Ovary (tissue), 9 donors: ENCODE results near the gene ANKRD22. TPM values are rescaled to one million over a fixed set of nuclear protein-coding genes. Genes with fewer than 3 reads are reported as not detected.

Experiments
- DNase-seq, 5 donors: peaks; one replicate each; pipeline ENCODE4 v3.0.0-alpha.2; 2019 to 2020
- H3K27ac ChIP-seq, 2 donors: fragments of 200-600 bp; one replicate each; pipeline versions ENCODE4 v1.5.1 to v1.8.0; 2019 to 2022
- H3K27me3 ChIP-seq: fragments of 200-600 bp; one replicate; pipeline ENCODE4 v1.8.0; 2022
- H3K36me3 ChIP-seq: fragments of 200-600 bp; sonication (generic); one replicate; pipeline ENCODE4 v1.5.1; 2019
- H3K4me1 ChIP-seq: one replicate; pipeline ENCODE4 v1.8.1; 2013; ENCODE audit warnings: mild to moderate bottlenecking, moderate library complexity; ENCODE audit not compliant: insufficient read depth
- H3K4me3 ChIP-seq: fragments of 200-600 bp; sonication (generic); one replicate; pipeline ENCODE4 v1.5.1; 2017
- H3K9me3 ChIP-seq, 2 donors: fragments of 200-600 bp in 1 of 2; sonication (generic) in 1 of 2; one replicate each; pipeline versions ENCODE4 v1.5.1 to v1.8.1; 2013 to 2019; ENCODE audit warnings: mild to moderate bottlenecking in 1 of 2, moderate library complexity in 1 of 2
- CTCF ChIP-seq, 3 donors: fragments of 450-650 bp in 2 of 3; fragments of 200-600 bp in 1 of 3; IDR thresholded peaks; one replicate each; pipeline versions ENCODE4 v1.5.1 to v1.8.0; 2016 to 2022; ENCODE audit warnings: antibody characterized with exemption in 3 of 3, mild to moderate bottlenecking in 1 of 3
- EP300 ChIP-seq: sonication (generic); formaldehyde crosslinking; IDR thresholded peaks from one replicate; pipeline ENCODE4 v1.6.1; 2017; ENCODE audit warnings: antibody characterized with exemption
- POLR2A ChIP-seq: fragments of 450-650 bp; IDR thresholded peaks from one replicate; pipeline ENCODE4 v1.6.1; 2017; ENCODE audit warnings: antibody characterized with exemption, mild to moderate bottlenecking, moderate library complexity
- WGBS, 3 donors: extraction: QIAGEN DNeasy Blood & Tissue Kit in 1 of 3; methylation state at CpG; one replicate each; pipeline versions ENCODE4 v1.1.5 to v1.1.7; 2013 to 2017; 5-methylcytosine and 5-hydroxymethylcytosine counted together
- intact Hi-C, 4 donors: fragments of 100-400 bp; cut with DNase I; formaldehyde crosslinking; loops; one replicate each; pipeline versions ENCODE4 v1.11.0 to v1.15.1; 2022 to 2023
- polyA plus RNA-seq, 2 donors: library from polyadenylated mRNA; stranded (reverse); fragments of 200-250 nt in 1 of 2; fragments of 350-450 nt in 1 of 2; fragmentation: Illumina TruSeq in 1 of 2; extraction: RNeasy Lipid Tissue Mini Kit (QIAGEN cat#74804) in 1 of 2; gene quantifications; one replicate each; pipeline ENCODE4 v1.2.3, GENCODE V29; 2013 to 2014
- total RNA-seq, 7 donors: library from RNA; depleted of rRNA in 2 of 7; stranded (reverse); fragments of >200 nt in 2 of 7; fragmentation: NEBNext Ultra II Directional in 3 of 7; extraction: Animal tissue kit (Norgen Biotek cat#: 25700) in 3 of 7; gene quantifications; one replicate each; pipeline versions ENCODE4 v1.1.0 to v1.2.4, GENCODE V29; 2016 to 2023
- donor health status: DM: no; HTN: no; CAD: no; lungs with moderate emphysema.
- donor health status: DM: no; HTN: no; CAD: no.
- donor health status: Bipolar disorder and iron deficiency.
- donor health status: DM: yes; HTN: yes; CAD: no.
- donor health status: DM: no; HTN: no; CAD: no.
- donor health status: DM: yes; HTN: yes; CAD: no.

ANKRD22 gene
- total and polyA plus RNA-seq, 9 donors = 0.42 to 0.63 TPM; not detected in 7

GRCh38 chr10:88800152-88801125 lies 51.2 kb downstream of the ANKRD22 start:
- Histone ChIP-seq H3K36me3 (no peaks in the 10 kb centered on the region), H3K9me3 (no peaks in the 10 kb centered on the region), H3K27me3 (no peaks in the 10 kb centered on the region), H3K4me1 (no peaks in the 10 kb centered on the region), H3K4me3 (no peak overlapping the region), H3K27ac (no peak overlapping the region)
- no peak for DNase-seq
- no peak for TF ChIP-seq POLR2A
- 90 to 94% (median 94%) methylated on average over 2 of the region's 2 CpGs for WGBS, 3 donors
- intact Hi-C loops = no loop called here

GRCh38 chr10:88794731-88795130 lies 56.9 kb downstream of the ANKRD22 start:
- Histone ChIP-seq H3K4me1 (no peaks in the 10 kb centered on the region), H3K4me3 (no peak overlapping the region), H3K27ac (no peak overlapping the region), H3K36me3 (no peaks in the 10 kb centered on the region), H3K9me3 (no peaks in the 10 kb centered on the region), H3K27me3 (no peaks in the 10 kb centered on the region)
- 73 to 84% (median 83%) methylated on average over 1 of the region's 1 CpG for WGBS, 3 donors
- intact Hi-C loops = no loop called here
- TF ChIP-seq CTCF (IDR thresholded peaks at IDR 0.05) (no peak), POLR2A (no peak), EP300 (no peak)
- no peak for DNase-seq

- Histone ChIP-seq H3K36me3 (no peaks in the 10 kb centered on the region), H3K27ac (no peak overlapping the region), H3K4me3 (no peak overlapping the region), H3K27me3 (no peaks in the 10 kb centered on the region), H3K9me3 (no peaks in the 10 kb centered on the region), H3K4me1 (no peaks in the 10 kb centered on the region)
- intact Hi-C loops = no loop called here
- no peak for DNase-seq
- 47 to 54% (median 52%) methylated on average over 2 of the region's 2 CpGs for WGBS, 3 donors
- no peak for TF ChIP-seq EP300
- TF ChIP-seq POLR2A = no peak
- TF ChIP-seq CTCF (IDR thresholded peaks at IDR 0.05) = no peak
Observed at GRCh38 chr10:88793712-88794299, 57.8 kb downstream of the ANKRD22 start.

- 92 to 94% (median 92%) methylated on average over 4 of the region's 4 CpGs for WGBS, 3 donors
- Histone ChIP-seq H3K4me1 (no peaks in the 10 kb centered on the region), H3K36me3 (no peaks in the 10 kb centered on the region), H3K4me3 (no peak overlapping the region), H3K9me3 (no peaks in the 10 kb centered on the region), H3K27me3 (no peaks in the 10 kb centered on the region), H3K27ac (no peak overlapping the region)
- DNase-seq = no peak
- intact Hi-C loops = no loop called here
- TF ChIP-seq POLR2A (no peak), CTCF (IDR thresholded peaks at IDR 0.05) (no peak)
Observed at GRCh38 chr10:88792661-88793060, 59.0 kb downstream of the ANKRD22 start.

- Histone ChIP-seq H3K9me3 (no peaks in the 10 kb centered on the region), H3K27ac (no peak overlapping the region), H3K36me3 (no peaks in the 10 kb centered on the region), H3K4me1 (no peaks in the 10 kb centered on the region), H3K4me3 (no peak overlapping the region), H3K27me3 (no peaks in the 10 kb centered on the region)
- intact Hi-C loops = no loop called here
- no peak for TF ChIP-seq CTCF (IDR thresholded peaks at IDR 0.05)
- no peak for TF ChIP-seq EP300
- TF ChIP-seq POLR2A = no peak
- WGBS, 3 donors = 53 to 62% (median 58%) methylated on average over 2 of the region's 2 CpGs
- no peak for DNase-seq
Observed at GRCh38 chr10:88791924-88792323, 59.7 kb downstream of the ANKRD22 start.
